Gastroesophageal sphincter (tissue), 3 donors: ENCODE results near the gene MICAL3.

Source experiments
- POLR2A ChIP-seq, 2 donors: fragments of 450-650 bp; IDR thresholded peaks; one replicate each; pipeline ENCODE4 v1.6.1; 2017; ENCODE audit warnings: antibody characterized with exemption in 2 of 2, mild to moderate bottlenecking in 2 of 2, moderate library complexity in 1 of 2
- TF ChIP-seq, protein P1 (sequence below), 4 experiments: fragments of 200-600 bp in 2 of 4; fragments of 450-650 bp in 2 of 4; sonication (generic) in 1 of 4; IDR thresholded peaks; one replicate each; pipeline ENCODE4 v1.5.1; 2017 to 2019; ENCODE audit warnings: antibody characterized with exemption in 4 of 4, mild to moderate bottlenecking in 2 of 4, moderate library complexity in 2 of 4

GRCh38 chr22:17966403-17966717 is 58.0 kb downstream of the MICAL3 start:
- TF ChIP-seq, protein P1, sequence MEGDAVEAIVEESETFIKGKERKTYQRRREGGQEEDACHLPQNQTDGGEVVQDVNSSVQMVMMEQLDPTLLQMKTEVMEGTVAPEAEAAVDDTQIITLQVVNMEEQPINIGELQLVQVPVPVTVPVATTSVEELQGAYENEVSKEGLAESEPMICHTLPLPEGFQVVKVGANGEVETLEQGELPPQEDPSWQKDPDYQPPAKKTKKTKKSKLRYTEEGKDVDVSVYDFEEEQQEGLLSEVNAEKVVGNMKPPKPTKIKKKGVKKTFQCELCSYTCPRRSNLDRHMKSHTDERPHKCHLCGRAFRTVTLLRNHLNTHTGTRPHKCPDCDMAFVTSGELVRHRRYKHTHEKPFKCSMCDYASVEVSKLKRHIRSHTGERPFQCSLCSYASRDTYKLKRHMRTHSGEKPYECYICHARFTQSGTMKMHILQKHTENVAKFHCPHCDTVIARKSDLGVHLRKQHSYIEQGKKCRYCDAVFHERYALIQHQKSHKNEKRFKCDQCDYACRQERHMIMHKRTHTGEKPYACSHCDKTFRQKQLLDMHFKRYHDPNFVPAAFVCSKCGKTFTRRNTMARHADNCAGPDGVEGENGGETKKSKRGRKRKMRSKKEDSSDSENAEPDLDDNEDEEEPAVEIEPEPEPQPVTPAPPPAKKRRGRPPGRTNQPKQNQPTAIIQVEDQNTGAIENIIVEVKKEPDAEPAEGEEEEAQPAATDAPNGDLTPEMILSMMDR (IDR thresholded peaks at IDR 0.05), result no peak
- TF ChIP-seq POLR2A (IDR thresholded peaks at IDR 0.05), result no peak
